GM12874 (cell line): Measurements from ENCODE around the gene FFAR1.

Experiments
- TF ChIP-seq, protein P1 (sequence below): IDR thresholded peaks from 2 replicates; pipeline ENCODE4 v1.5.1; 2011; ENCODE audit warnings: low read depth, mild to moderate bottlenecking, control low read depth, low read length, moderate library complexity; ENCODE audit not compliant: insufficient read depth

Gene FFAR1

DNA sequence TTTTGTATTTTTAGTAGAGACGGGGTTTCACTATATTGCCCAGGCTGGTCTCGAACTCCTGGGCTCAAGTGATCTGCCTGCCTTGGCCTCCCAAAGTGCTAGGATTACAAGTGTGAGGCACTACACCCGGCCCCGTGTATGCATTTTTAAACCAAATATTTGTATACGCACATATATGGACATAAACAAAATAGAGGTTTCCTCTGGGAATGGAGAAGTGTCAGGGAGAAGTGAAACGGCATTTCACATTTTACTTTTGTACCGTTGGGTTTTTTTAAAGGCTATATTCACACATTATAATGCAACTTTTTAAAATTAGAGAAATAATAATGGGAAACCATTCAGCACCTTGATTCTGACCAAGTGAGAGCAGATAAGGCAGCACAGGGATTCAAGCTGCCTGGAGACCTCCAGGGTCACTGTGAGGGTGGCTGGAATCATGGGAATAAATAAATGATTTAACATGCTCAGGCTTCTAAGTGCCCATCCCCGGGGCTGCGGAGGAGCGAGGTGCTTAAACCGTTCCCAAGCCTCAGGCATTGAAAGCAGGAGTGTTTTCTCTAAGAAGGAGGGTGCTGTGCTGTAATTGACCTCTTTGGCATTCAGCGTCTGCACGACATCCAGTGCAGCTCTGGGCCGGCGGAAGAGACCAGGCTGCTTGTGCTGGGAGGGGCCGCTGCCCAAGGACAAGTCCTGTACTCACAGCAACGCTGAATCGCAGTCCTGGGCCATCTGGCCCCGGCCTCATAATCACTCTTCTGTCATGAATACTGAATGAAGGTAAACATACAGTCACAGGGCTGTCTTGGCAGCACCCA is 47.9 kb downstream of the FFAR1 start:
- TF ChIP-seq, protein P1, sequence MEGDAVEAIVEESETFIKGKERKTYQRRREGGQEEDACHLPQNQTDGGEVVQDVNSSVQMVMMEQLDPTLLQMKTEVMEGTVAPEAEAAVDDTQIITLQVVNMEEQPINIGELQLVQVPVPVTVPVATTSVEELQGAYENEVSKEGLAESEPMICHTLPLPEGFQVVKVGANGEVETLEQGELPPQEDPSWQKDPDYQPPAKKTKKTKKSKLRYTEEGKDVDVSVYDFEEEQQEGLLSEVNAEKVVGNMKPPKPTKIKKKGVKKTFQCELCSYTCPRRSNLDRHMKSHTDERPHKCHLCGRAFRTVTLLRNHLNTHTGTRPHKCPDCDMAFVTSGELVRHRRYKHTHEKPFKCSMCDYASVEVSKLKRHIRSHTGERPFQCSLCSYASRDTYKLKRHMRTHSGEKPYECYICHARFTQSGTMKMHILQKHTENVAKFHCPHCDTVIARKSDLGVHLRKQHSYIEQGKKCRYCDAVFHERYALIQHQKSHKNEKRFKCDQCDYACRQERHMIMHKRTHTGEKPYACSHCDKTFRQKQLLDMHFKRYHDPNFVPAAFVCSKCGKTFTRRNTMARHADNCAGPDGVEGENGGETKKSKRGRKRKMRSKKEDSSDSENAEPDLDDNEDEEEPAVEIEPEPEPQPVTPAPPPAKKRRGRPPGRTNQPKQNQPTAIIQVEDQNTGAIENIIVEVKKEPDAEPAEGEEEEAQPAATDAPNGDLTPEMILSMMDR: no peak

DNA sequence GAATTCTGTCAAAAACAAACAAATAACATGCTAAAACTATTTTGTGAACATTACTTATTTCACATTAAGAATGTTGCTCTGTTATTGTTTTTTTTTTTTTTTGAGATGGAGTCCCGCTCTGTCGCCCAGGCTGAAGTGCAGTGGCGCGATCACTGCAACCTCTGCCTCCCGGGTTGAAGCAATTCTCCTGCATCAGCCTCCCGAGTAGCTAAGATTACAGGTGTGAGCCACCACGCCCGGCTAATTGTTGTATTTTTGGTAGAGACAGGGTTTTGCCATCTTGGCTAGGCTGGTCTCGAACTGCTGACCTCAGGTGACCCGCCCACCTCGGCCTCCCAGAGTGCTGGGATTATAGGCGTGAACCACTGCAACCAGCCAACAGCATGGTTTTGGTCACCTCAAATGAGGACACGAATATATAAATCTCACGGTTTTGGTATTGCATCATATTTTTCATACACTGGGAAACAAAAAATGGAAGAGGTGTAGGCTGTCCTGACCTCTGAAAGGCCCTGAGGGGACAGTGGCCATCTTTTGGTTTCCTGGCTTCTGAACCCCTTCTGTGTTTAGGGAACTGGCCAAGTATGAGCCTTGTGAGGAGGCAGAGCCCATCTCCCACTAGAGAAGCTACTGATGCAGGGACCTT is 48.7 kb downstream of the FFAR1 start:
- TF ChIP-seq, protein P1: no peak

DNA sequence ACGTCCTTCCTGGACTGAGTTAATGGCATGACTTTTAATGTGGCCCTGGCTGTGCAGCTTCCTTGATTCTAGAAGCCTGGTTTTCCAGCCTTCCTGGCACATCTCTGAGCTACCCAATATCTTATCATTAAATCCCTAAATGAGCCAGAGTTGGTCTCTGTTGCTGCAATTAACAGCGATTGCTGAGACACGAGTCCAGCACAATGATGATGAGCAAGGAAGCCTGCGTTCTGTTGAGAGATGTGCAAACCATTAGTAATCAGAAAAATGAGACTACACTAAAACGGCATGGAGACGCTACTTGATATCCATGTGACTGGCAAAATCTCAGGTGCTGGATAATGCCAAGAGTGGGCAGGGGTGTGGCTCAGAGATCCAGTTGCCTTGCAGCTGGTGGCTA is 49.4 kb downstream of the FFAR1 start:
- TF ChIP-seq, protein P1: no peak
